Measurements from ENCODE around the gene MDFI. TPM values are rescaled to one million over a fixed set of nuclear protein-coding genes. Genes with fewer than 3 reads are reported as not detected.

Gene MDFI
- polyA plus RNA-seq, 1 donor from 2014 or later, result 42.5 TPM

DNA sequence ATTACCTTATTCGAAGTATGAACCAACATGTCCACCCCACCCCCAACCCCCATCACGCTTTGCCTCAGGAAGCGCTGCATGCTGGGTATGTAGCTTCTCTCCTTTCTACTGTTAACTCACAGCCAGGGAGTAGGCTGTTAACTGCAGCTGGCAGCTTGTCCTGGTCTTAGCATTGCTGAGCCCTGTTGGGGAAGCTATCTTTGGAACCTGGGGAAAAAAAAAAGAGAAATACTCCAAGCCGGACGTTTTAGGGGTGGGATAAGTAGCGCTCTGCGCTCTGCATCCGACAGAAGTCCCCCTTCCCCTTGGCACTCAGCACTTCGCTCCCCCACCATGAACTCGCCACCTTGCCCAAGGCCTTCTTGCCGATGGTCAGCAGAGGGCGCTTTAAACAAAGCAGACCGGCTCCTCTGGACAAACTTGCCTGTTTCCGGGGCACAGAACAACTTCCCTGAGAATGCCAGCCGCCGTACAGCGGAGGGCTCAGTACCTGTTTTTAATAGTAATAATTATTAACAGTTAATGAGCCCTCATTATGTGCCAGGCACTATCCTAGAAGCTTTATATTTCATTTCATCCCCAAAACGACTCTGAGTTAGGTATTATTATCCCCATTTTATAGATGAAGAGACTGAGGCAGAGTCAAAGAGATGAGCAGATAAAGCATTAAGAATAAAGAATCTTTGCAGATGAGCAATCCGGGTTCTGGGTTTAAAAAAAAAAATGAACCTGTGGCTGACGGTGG lies 35.2 kb upstream of the MDFI start:
- Histone ChIP-seq H3K4me2 (ENCODE audit: low read length) (no peak overlapping the region), H3K9me3 (ENCODE audit: low read length) (no peaks in the 10 kb centered on the region), H3K27me3 (ENCODE audit: insufficient read depth, low read depth, low read length) (no peaks in the 10 kb centered on the region), H3K27ac (ENCODE audit: low read length) (peak overlapping the region; percentile 28), H3K79me2 (replicated peaks; ENCODE audit: insufficient read depth, low read length) (no peaks in the 10 kb centered on the region), H3F3A (ENCODE audit: insufficient read depth, low read length, poor library complexity, severe bottlenecking) (peaks cover 3% of the 10 kb centered on the region), H3K36me3 (ENCODE audit: insufficient read depth, low read length) (no peaks in the 10 kb centered on the region), H3K4me3 (ENCODE audit: low read length) (no peak overlapping the region), H4K20me1 (ENCODE audit: insufficient read depth) (no peaks in the 10 kb centered on the region), H2AFZ (ENCODE audit: low read depth, low read length) (no peak overlapping the region), H3K9ac (ENCODE audit: low read length) (peak overlapping the region; percentile 17), H3K9me2 (ENCODE audit: insufficient read depth, low read length) (no peaks in the 10 kb centered on the region)
- TF ChIP-seq RAD21 (conservative IDR thresholded peaks at IDR 0.05) (peak; percentile 83), TAF1 (IDR thresholded peaks at IDR 0.05; ENCODE audit: low read depth) (no peak), POLR2AphosphoS5 (IDR thresholded peaks at IDR 0.05) (peak; percentile 39), MXI1 (conservative IDR thresholded peaks at IDR 0.05; ENCODE audit: poor library complexity, severe bottlenecking) (peak; percentile 37), EZH2 (IDR thresholded peaks at IDR 0.05; ENCODE audit: borderline replicate concordance, insufficient read depth, low read length, poor library complexity, severe bottlenecking) (no peak), SMC3 (conservative IDR thresholded peaks at IDR 0.05; ENCODE audit: poor library complexity) (peak; percentile 93), EP300 (conservative IDR thresholded peaks at IDR 0.05; ENCODE audit: poor library complexity, severe bottlenecking) (peak; percentile 21)
- TF ChIP-seq, protein P1, sequence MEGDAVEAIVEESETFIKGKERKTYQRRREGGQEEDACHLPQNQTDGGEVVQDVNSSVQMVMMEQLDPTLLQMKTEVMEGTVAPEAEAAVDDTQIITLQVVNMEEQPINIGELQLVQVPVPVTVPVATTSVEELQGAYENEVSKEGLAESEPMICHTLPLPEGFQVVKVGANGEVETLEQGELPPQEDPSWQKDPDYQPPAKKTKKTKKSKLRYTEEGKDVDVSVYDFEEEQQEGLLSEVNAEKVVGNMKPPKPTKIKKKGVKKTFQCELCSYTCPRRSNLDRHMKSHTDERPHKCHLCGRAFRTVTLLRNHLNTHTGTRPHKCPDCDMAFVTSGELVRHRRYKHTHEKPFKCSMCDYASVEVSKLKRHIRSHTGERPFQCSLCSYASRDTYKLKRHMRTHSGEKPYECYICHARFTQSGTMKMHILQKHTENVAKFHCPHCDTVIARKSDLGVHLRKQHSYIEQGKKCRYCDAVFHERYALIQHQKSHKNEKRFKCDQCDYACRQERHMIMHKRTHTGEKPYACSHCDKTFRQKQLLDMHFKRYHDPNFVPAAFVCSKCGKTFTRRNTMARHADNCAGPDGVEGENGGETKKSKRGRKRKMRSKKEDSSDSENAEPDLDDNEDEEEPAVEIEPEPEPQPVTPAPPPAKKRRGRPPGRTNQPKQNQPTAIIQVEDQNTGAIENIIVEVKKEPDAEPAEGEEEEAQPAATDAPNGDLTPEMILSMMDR (IDR thresholded peaks at IDR 0.05; ENCODE audit: poor library complexity, severe bottlenecking), result peak; percentile 88
- TF ChIP-seq, protein P2, sequence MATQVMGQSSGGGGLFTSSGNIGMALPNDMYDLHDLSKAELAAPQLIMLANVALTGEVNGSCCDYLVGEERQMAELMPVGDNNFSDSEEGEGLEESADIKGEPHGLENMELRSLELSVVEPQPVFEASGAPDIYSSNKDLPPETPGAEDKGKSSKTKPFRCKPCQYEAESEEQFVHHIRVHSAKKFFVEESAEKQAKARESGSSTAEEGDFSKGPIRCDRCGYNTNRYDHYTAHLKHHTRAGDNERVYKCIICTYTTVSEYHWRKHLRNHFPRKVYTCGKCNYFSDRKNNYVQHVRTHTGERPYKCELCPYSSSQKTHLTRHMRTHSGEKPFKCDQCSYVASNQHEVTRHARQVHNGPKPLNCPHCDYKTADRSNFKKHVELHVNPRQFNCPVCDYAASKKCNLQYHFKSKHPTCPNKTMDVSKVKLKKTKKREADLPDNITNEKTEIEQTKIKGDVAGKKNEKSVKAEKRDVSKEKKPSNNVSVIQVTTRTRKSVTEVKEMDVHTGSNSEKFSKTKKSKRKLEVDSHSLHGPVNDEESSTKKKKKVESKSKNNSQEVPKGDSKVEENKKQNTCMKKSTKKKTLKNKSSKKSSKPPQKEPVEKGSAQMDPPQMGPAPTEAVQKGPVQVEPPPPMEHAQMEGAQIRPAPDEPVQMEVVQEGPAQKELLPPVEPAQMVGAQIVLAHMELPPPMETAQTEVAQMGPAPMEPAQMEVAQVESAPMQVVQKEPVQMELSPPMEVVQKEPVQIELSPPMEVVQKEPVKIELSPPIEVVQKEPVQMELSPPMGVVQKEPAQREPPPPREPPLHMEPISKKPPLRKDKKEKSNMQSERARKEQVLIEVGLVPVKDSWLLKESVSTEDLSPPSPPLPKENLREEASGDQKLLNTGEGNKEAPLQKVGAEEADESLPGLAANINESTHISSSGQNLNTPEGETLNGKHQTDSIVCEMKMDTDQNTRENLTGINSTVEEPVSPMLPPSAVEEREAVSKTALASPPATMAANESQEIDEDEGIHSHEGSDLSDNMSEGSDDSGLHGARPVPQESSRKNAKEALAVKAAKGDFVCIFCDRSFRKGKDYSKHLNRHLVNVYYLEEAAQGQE (IDR thresholded peaks at IDR 0.05; ENCODE audit: borderline replicate concordance), result no peak

DNA sequence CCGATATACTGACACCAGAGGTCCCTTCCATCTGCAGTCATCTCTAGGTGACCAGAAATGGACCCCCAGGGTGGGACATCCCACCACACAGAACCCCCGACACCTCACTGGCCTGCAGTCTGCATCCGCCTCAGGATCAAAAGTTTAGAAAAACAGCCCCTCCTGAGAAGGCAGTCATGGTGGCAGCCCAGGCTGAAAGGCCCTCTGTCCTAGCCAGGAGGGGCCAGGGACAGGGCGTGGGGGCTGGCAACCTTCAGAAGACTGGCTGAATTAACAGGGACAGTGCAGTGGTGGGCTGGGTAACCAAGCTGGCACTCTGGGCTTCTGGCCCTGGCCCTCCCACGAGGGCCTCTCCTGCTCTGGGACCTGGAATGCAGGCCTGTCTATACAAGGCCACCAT lies 34.3 kb upstream of the MDFI start:
- no peak overlapping the region for H3K9ac ChIP-seq (ENCODE audit: low read length)
- no peaks in the 10 kb centered on the region for H3K36me3 ChIP-seq (ENCODE audit: insufficient read depth, low read length)
- no peak overlapping the region for H3K27ac ChIP-seq (ENCODE audit: low read length)
- H3K79me2 ChIP-seq (replicated peaks; ENCODE audit: insufficient read depth, low read length), result no peaks in the 10 kb centered on the region
- H2AFZ ChIP-seq (ENCODE audit: low read depth, low read length), result no peak overlapping the region
- no peak overlapping the region for H3K4me2 ChIP-seq (ENCODE audit: low read length)
- TF ChIP-seq EZH2 (IDR thresholded peaks at IDR 0.05; ENCODE audit: borderline replicate concordance, insufficient read depth, low read length, poor library complexity, severe bottlenecking) (no peak), SMC3 (conservative IDR thresholded peaks at IDR 0.05; ENCODE audit: poor library complexity) (no peak), EP300 (conservative IDR thresholded peaks at IDR 0.05; ENCODE audit: poor library complexity, severe bottlenecking) (no peak), POLR2AphosphoS5 (IDR thresholded peaks at IDR 0.05) (peak; percentile 32)
- TF ChIP-seq, protein P2 (IDR thresholded peaks at IDR 0.05; ENCODE audit: borderline replicate concordance), result no peak
- H3F3A ChIP-seq (ENCODE audit: insufficient read depth, low read length, poor library complexity, severe bottlenecking), result peaks cover 3% of the 10 kb centered on the region
- no peak overlapping the region for H3K4me3 ChIP-seq (ENCODE audit: low read length)
- no peaks in the 10 kb centered on the region for H3K9me3 ChIP-seq (ENCODE audit: low read length)
- H3K9me2 ChIP-seq (ENCODE audit: insufficient read depth, low read length), result no peaks in the 10 kb centered on the region
- H4K20me1 ChIP-seq (ENCODE audit: insufficient read depth), result no peaks in the 10 kb centered on the region
- no peaks in the 10 kb centered on the region for H3K27me3 ChIP-seq (ENCODE audit: insufficient read depth, low read depth, low read length)

Measured in neural cell (in vitro differentiated cells).